ENCODE data around the gene DAZAP1. TPM values are rescaled to one million over a fixed set of nuclear protein-coding genes. Genes with fewer than 3 reads are reported as not detected.

Gene DAZAP1
- total RNA-seq, 1 donor = 43.8 TPM

DNA sequence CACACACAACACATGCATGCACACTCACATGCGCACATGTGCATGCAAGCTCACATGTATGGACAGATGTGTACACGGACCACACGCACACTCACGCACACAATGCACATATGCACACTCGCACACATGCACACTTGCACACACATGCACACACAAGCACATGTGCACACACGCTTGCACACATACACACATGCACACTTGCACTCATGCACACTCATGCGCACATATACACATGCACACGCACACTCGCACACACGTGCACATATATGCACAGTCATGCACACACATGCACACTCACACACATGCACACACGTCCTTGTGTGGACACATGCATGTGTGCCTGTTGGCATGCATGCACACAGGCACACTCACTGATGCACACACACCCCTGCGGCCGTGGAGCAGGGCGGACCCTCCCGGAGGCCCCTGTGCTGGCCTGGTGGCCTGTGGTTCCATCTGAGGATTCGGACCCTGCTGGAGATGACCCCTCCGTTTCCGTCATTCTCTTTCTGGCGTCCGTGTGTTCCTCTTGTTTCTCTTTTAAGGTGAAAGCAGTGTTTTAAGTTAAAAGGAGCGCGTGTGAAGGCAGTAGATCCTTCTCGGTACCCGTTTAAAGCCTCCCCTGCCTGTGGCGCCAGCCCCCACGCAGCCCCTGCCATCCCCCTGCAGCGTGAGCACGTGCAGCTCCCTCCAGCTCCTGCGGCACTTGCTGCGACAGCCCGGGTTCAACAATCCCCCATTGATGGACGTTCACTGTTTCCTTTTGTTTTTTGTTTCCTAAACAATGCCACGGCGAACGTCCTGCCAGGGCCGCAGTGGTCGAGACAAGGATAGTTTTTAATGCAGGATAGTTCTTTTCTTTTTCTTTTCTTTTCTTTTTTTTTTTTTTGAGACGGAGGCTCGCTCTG lies 18.1 kb upstream of the DAZAP1 start:
- H3K4me3 ChIP-seq (ENCODE audit: low read depth, low read length) = no peak overlapping the region
- no peak for DNase-seq (ENCODE audit: low read depth)
- TF ChIP-seq CTCF (IDR thresholded peaks at IDR 0.05; ENCODE audit: insufficient read depth, low read length) = no peak

- H3K4me3 ChIP-seq (ENCODE audit: low read depth, low read length) = no peak overlapping the region
- DNase-seq (ENCODE audit: low read depth) = no peak
- TF ChIP-seq CTCF (IDR thresholded peaks at IDR 0.05; ENCODE audit: insufficient read depth, low read length) = no peak
These were observed 16.4 kb upstream of the DAZAP1 start for GRCh38 chr19:1390890-1391423.

DNA sequence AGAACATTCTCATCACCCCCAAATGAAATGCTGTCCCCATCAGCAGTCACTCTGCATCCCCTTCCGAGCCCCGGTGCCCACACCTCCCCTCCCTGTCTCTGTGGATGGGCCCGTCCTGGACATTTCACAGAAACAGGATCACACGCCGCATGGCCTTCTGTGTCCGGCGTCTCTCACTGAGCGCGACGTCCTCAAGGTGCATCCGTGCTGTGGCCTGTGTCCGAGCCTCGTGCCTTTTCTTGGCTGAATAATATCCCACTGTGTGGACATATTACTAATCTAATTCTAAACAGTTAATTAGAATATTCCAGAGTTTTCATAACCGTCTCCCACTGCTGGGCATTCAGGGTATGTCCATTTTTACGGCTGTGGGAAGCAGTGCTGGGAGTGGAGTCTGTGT lies 15.0 kb upstream of the DAZAP1 start:
- DNase-seq (ENCODE audit: low read depth) = no peak

DNA sequence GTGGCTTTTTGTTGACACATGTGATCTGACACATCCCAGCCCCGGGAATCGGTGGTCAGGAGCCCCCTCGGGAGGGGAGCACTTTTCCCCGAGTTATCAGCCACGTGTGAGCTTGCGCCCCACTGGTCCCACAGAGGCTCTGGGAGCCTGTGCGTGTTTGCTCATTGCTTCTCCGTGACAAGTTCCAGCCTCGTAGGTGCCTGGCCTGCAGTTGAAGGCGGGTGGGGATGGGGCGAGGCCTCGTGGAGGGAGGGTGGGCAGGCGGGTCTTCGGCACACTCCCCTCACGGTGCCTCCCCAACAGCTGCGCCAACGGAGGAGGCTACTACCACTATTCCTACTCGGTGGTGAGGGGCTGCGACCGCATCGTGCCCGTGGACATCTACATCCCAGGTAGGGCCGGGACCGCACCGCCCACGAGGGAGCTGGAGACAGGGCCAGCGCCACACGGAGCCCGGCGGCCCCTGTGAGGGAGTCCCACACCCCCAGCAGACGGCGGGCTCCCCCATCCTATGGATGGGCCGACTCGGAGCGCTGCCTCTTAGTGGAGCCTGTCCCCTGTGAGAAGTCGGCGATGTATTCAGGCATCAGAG lies 14.4 kb upstream of the DAZAP1 start:
- H3K4me3 ChIP-seq (ENCODE audit: low read depth, low read length) = no peak overlapping the region
- no peak for TF ChIP-seq CTCF (IDR thresholded peaks at IDR 0.05; ENCODE audit: insufficient read depth, low read length)
- DNase-seq (ENCODE audit: low read depth) = no peak

More for the DNA sequence above, 15.0 kb upstream of the DAZAP1 start:
- TF ChIP-seq CTCF (IDR thresholded peaks at IDR 0.05; ENCODE audit: insufficient read depth, low read length) = no peak
- H3K4me3 ChIP-seq (ENCODE audit: low read depth, low read length) = no peak overlapping the region

DNA sequence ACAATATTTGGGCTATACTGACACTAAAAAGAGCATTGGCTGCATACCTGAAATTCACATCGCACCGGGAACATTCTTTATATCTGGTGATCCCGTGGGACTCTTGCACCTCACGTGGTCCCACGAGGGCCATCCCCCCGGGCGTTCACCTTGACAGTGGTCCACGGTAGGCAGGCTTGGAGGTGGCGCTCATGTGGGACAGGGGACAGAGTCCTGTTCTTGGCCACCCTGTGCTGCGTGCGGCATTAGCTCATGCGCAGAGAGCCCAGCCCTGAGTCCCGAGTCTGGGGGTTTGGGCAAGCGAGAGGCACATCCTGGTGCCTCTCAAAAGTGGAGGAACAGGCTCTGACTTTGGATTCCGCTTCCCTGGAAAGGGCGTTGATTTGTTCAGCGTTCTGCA lies 13.5 kb upstream of the DAZAP1 start:
- TF ChIP-seq CTCF (IDR thresholded peaks at IDR 0.05; ENCODE audit: insufficient read depth, low read length) = no peak
- DNase-seq (ENCODE audit: low read depth) = no peak

DNA sequence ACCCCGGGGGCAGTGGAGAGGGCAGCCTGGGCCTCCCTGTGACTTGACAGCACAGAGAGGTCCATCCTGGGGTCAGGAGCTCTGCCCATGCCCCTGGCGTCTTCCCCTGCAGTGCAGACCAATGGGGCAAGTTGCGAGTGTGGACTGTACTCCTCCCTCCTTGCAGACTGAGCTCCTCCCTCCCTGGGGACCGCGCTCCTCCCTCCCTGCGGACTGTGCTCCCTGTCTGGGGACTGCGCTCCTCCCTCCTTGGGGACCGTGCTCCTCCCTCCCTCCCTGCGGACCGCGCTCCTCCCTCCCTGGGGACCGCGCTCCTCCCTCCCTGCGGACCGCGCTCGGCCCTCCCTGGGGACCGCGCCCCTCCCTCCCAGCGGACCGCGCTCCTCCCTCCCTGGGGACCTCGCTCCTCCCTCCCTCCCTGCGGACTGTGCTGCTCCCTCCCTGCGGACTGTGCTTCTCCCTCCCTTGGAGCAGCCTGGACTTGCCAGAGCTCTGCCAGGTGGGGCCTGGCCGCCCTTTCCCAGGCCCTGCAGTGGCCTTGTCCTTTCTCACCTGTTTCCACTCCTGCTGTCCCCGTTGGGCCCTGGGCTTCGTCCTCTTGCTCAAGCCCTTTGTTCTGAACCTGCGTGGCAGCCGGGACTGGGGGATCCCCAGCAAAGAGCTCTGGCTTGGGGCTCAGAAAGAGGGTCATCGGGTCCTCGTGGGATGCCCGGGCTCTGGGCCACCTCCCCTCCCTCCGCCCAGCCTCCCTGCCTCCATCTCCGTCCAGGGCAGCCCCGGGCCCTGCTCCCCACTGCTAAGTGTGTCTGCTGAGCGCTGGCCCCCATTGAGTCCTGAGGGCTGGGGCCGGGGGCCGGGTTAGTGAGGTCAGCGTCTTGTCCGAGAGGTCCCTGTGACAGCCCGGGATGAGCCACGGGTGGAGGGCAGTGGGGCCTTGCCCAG lies 12.9 kb upstream of the DAZAP1 start:
- no peak for TF ChIP-seq CTCF (IDR thresholded peaks at IDR 0.05; ENCODE audit: insufficient read depth, low read length)
- H3K4me3 ChIP-seq (ENCODE audit: low read depth, low read length) = no peak overlapping the region
- no peak for DNase-seq (ENCODE audit: low read depth)

More for the DNA sequence above, 13.5 kb upstream of the DAZAP1 start:
- no peak overlapping the region for H3K4me3 ChIP-seq (ENCODE audit: low read depth, low read length)

Measured in fibroblast of the aortic adventitia (primary cell).